HEK293 (cell line): ENCODE measurements around the gene RNF215.
A peak's percentile ranks its signal among the peaks of the same experiment; 100 is the strongest.

Source experiments
- CTCF ChIA-PET: fragments of 350-600 bp; formaldehyde crosslinking; extraction: SDS; loops from one replicate; lab custom pipeline; 2021; ENCODE audit warnings: antibody characterized with exemption; lab: Yijun Ruan, JAX
- POLR2A ChIA-PET: fragments of 300-600 bp; formaldehyde crosslinking; extraction: SDS; loops from one replicate; lab custom pipeline; 2020; ENCODE audit warnings: antibody characterized with exemption, inconsistent platforms; lab: Yijun Ruan, JAX
- H3K27ac ChIP-seq: fragments of 200-500 bp; sonication (Bioruptor generic); 2 replicates; pipeline ENCODE4 v1.5.1; 2014; ENCODE audit warnings: low read depth, low read length, control low read depth, inconsistent platforms; ENCODE audit errors: extremely low read depth
- H3K36me3 ChIP-seq, 2 experiments: fragments of 200-500 bp in 1 of 2; sonication (Bioruptor generic) in 1 of 2; 1 replicate in 1 of 2; 2 replicates in 1 of 2; pipeline ENCODE4 v1.5.1; 2014 to 2017; ENCODE audit warnings: inconsistent platforms in 2 of 2, low read length in 2 of 2; ENCODE audit not compliant: control insufficient read depth in 2 of 2, insufficient read depth in 1 of 2
- H3K4me1 ChIP-seq: fragments of 200-500 bp; sonication (Bioruptor generic); 2 replicates; pipeline ENCODE4 v1.5.1; 2014; ENCODE audit warnings: mild to moderate bottlenecking, low read length, inconsistent platforms; ENCODE audit not compliant: control insufficient read depth, insufficient read depth
- H3K4me3 ChIP-seq: 2 replicates; pipeline ENCODE4 v1.5.1; 2011; ENCODE audit warnings: low read depth, mild to moderate bottlenecking, control low read depth, low read length, moderate library complexity
- H3K9me3 ChIP-seq: fragments of 200-500 bp; sonication (Bioruptor generic); 2 replicates; pipeline ENCODE4 v1.5.1; 2014; ENCODE audit warnings: low read depth, low read length, inconsistent platforms; ENCODE audit not compliant: control insufficient read depth, insufficient read depth
- HOXA7 ChIP-seq: sonication (generic); formaldehyde crosslinking; IDR thresholded peaks from 2 replicates; pipeline ENCODE4 v1.8.1; 2022; ENCODE audit warnings: missing genetic modification reagents, borderline replicate concordance
- IKZF3 ChIP-seq: fragments of 450-650 bp; IDR thresholded peaks from 2 replicates; pipeline ENCODE4 v1.5.0; 2018; ENCODE audit warnings: missing biosample characterization, mild to moderate bottlenecking, missing genetic modification characterization, moderate library complexity
- SP7 ChIP-seq: fragments of 450-650 bp; formaldehyde crosslinking; IDR thresholded peaks from 2 replicates; pipeline ENCODE4 v1.5.1; 2016; ENCODE audit warnings: missing biosample characterization, missing genetic modification characterization
- ZBTB1 ChIP-seq: fragments of 450-650 bp; formaldehyde crosslinking; IDR thresholded peaks from 2 replicates; pipeline ENCODE4 v1.5.1; 2016; ENCODE audit warnings: missing biosample characterization, missing genetic modification characterization
- ZIC2 ChIP-seq: fragments of 450-650 bp; formaldehyde crosslinking; IDR thresholded peaks from 2 replicates; pipeline ENCODE4 v1.5.1; 2016; ENCODE audit warnings: missing biosample characterization, missing genetic modification characterization
- ZNF112 ChIP-seq: fragments of 450-650 bp; formaldehyde crosslinking; IDR thresholded peaks from 2 replicates; pipeline ENCODE4 v1.5.0; 2017; ENCODE audit warnings: missing biosample characterization, missing genetic modification characterization
- ZNF121 ChIP-seq: fragments of 450-650 bp; formaldehyde crosslinking; IDR thresholded peaks from 2 replicates; pipeline ENCODE4 v1.5.1; 2016; ENCODE audit warnings: missing biosample characterization, missing genetic modification characterization
- ZNF157 ChIP-seq: fragments of 450-650 bp; formaldehyde crosslinking; IDR thresholded peaks from 2 replicates; pipeline ENCODE4 v1.5.1; 2016; ENCODE audit warnings: missing biosample characterization, missing genetic modification characterization
- ZNF2 ChIP-seq: fragments of 450-650 bp; formaldehyde crosslinking; IDR thresholded peaks from 2 replicates; pipeline ENCODE4 v1.5.1; 2016; ENCODE audit warnings: missing biosample characterization, missing genetic modification characterization
- ZNF324 ChIP-seq: fragments of 450-650 bp; formaldehyde crosslinking; IDR thresholded peaks from 2 replicates; pipeline ENCODE4 v1.5.1; 2016; ENCODE audit warnings: missing biosample characterization, missing genetic modification characterization
- ZNF404 ChIP-seq: fragments of 450-650 bp; formaldehyde crosslinking; IDR thresholded peaks from 2 replicates; pipeline ENCODE4 v1.5.1; 2017; ENCODE audit warnings: missing biosample characterization, missing genetic modification characterization
- ZNF514 ChIP-seq: fragments of 450-650 bp; formaldehyde crosslinking; IDR thresholded peaks from 2 replicates; pipeline ENCODE4 v1.5.1; 2016; ENCODE audit warnings: missing biosample characterization, missing genetic modification characterization
- ZNF529 ChIP-seq: fragments of 450-650 bp; formaldehyde crosslinking; IDR thresholded peaks from 2 replicates; pipeline ENCODE4 v1.5.1; 2017; ENCODE audit warnings: missing genetic modification characterization, missing biosample characterization; ENCODE audit not compliant: insufficient replicate concordance
- ZNF621 ChIP-seq: fragments of 450-650 bp; formaldehyde crosslinking; IDR thresholded peaks from 2 replicates; pipeline ENCODE4 v1.5.1; 2017; ENCODE audit warnings: missing biosample characterization, missing genetic modification characterization
- ZNF660 ChIP-seq: fragments of 450-650 bp; IDR thresholded peaks from 2 replicates; pipeline ENCODE4 v1.5.1; 2018; ENCODE audit warnings: missing biosample characterization, mild to moderate bottlenecking, missing genetic modification characterization
- TF ChIP-seq, protein P1 (sequence below): fragments of 450-650 bp; formaldehyde crosslinking; IDR thresholded peaks from 2 replicates; pipeline ENCODE4 v1.5.1; 2016; ENCODE audit warnings: missing biosample characterization, missing genetic modification characterization, borderline replicate concordance
- TF ChIP-seq, protein P2 (sequence below): fragments of 450-650 bp; IDR thresholded peaks from 2 replicates; pipeline ENCODE4 v1.5.1; 2018; ENCODE audit warnings: missing biosample characterization, mild to moderate bottlenecking, missing genetic modification characterization
- TF ChIP-seq, protein P3 (sequence below): fragments of 450-650 bp; formaldehyde crosslinking; IDR thresholded peaks from 2 replicates; pipeline ENCODE4 v1.5.1; 2016; ENCODE audit warnings: missing biosample characterization, missing genetic modification characterization
- TF ChIP-seq, protein P4 (sequence below): fragments of 450-650 bp; IDR thresholded peaks from 2 replicates; pipeline ENCODE4 v1.5.1; 2018; ENCODE audit warnings: missing biosample characterization, missing genetic modification characterization
- TF ChIP-seq, protein P5 (sequence below): IDR thresholded peaks from 2 replicates; pipeline ENCODE4 v1.6.1; 2011; ENCODE audit warnings: mild to moderate bottlenecking, low read depth, low read length, borderline replicate concordance
- TF ChIP-seq, protein P6 (sequence below): fragments of 450-650 bp; formaldehyde crosslinking; IDR thresholded peaks from 2 replicates; pipeline ENCODE4 v1.5.1; 2016; ENCODE audit warnings: missing biosample characterization, missing genetic modification characterization

Gene RNF215

DNA sequence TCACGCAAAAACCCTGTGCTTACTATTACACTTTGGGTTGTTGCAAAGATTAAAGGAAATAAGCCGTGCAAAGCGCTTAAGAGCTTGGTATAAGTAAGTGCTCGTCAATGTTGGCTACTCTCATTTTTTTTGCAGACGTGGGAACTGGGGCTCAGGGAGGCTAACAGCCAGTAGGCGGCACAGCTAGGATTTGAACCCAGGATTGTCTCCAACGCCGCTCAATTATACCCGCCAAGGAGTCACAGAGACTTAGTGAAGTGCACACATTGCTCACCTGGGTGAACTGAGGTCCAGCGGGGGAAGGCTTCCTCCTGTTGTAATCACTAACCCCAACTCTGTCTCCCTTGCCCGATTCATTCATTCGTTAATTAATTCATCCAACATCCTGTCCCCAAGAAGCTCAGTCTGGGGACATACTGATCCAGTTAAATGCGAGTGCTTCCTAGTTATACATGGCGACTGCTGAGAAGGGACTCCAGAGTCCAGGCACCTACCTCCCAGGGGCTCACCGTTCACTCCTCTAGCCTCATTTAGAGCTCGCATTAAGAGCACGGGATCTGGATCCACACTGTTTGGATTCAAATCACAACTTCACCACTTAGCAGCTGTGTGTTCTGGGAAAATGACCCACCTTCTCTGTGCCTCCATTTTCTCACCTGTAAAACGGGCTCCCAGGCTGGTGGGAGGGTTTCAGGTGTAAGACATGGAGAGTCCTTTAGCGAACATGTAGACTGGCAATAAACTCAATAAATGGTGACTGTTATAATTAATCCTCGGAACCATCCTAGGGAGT lies 37.5 kb upstream of the RNF215 start (continued):
- TF ChIP-seq, protein P1, sequence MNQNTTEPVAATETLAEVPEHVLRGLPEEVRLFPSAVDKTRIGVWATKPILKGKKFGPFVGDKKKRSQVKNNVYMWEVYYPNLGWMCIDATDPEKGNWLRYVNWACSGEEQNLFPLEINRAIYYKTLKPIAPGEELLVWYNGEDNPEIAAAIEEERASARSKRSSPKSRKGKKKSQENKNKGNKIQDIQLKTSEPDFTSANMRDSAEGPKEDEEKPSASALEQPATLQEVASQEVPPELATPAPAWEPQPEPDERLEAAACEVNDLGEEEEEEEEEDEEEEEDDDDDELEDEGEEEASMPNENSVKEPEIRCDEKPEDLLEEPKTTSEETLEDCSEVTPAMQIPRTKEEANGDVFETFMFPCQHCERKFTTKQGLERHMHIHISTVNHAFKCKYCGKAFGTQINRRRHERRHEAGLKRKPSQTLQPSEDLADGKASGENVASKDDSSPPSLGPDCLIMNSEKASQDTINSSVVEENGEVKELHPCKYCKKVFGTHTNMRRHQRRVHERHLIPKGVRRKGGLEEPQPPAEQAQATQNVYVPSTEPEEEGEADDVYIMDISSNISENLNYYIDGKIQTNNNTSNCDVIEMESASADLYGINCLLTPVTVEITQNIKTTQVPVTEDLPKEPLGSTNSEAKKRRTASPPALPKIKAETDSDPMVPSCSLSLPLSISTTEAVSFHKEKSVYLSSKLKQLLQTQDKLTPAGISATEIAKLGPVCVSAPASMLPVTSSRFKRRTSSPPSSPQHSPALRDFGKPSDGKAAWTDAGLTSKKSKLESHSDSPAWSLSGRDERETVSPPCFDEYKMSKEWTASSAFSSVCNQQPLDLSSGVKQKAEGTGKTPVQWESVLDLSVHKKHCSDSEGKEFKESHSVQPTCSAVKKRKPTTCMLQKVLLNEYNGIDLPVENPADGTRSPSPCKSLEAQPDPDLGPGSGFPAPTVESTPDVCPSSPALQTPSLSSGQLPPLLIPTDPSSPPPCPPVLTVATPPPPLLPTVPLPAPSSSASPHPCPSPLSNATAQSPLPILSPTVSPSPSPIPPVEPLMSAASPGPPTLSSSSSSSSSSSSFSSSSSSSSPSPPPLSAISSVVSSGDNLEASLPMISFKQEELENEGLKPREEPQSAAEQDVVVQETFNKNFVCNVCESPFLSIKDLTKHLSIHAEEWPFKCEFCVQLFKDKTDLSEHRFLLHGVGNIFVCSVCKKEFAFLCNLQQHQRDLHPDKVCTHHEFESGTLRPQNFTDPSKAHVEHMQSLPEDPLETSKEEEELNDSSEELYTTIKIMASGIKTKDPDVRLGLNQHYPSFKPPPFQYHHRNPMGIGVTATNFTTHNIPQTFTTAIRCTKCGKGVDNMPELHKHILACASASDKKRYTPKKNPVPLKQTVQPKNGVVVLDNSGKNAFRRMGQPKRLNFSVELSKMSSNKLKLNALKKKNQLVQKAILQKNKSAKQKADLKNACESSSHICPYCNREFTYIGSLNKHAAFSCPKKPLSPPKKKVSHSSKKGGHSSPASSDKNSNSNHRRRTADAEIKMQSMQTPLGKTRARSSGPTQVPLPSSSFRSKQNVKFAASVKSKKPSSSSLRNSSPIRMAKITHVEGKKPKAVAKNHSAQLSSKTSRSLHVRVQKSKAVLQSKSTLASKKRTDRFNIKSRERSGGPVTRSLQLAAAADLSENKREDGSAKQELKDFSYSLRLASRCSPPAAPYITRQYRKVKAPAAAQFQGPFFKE (tag by site-specific recombination): no peak
- TF ChIP-seq, all 188 proteins: peak for 1

DNA sequence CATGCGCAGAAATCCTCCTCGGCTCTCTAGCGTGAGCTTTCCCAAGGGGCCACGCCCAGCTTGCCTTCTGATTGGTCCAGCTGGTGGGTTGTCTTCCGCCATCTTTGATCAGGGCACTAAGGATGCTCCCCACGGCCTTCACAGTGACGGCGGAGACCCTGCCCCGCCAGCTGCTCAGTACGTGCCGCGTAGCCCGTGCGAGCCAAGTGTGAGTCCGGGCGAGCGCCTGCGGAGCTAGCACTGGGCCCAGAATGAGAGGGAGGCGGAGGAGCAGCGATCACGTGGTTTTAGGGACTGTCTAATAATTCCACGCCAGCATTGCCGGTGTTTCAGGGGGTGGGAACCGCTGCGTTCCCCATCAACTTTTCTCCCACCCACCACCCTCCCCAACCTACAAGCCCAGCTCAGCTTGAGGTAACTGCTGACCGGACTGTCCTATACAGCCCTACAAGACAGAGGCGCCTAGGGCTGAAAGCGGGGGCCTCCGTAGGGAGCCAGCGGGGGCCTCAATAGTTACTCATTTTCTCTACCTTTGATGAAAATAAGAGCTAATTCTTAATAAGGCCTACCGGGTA lies 36.8 kb upstream of the RNF215 start:
- POLR2A ChIA-PET: interaction anchor here (0.6 to 6.0 kb wide), 31 partner anchors 10 to 1188 kb away, joined by 3 to 86 read pairs (median 4); partner anchors contain the start of genes CCDC157, INPP5J, MORC2 and PES1
- Histone ChIP-seq H3K4me3 (peak overlapping the region; percentile 63), H3K9me3 (no peaks in the 10 kb centered on the region), H3K36me3 (peaks cover 0 to 38% of the 10 kb centered on the region in 2 experiments; a peak in 1 of 3 replicates), H3K27ac (peak overlapping the region; percentile 98), H3K4me1 (peaks cover 28% of the 10 kb centered on the region)
- CTCF ChIA-PET: interaction anchor here (0.5 to 7.6 kb wide), 13 partner anchors 11 to 182 kb away, joined by 3 to 71 read pairs (median 5); no protein-coding TSS in a partner anchor
- TF ChIP-seq ZNF112 (no peak), ZNF324 (tag by site-specific recombination) (peak; percentile 66; the same call in 1 of the 2 replicates), HOXA7 (CRISPR knock-in tag) (no peak), ZNF2 (tag by site-specific recombination) (no peak; the same call in 1 of the 2 replicates), ZIC2 (peak; percentile 90), ZNF621 (tag by site-specific recombination) (no peak), ZNF404 (tag by site-specific recombination) (no peak), ZNF660 (tag by site-specific recombination) (peak; percentile 75; the same call in 1 of the 2 replicates), ZBTB1 (tag by site-specific recombination) (no peak), ZNF514 (tag by site-specific recombination) (no peak), ZNF157 (no peak), ZNF121 (tag by site-specific recombination) (no peak), SP7 (peak; percentile 76; the same call in 1 of the 2 replicates), IKZF3 (tag by site-specific recombination) (peak; percentile 70), ZNF529 (no peak)
- TF ChIP-seq, protein P2, sequence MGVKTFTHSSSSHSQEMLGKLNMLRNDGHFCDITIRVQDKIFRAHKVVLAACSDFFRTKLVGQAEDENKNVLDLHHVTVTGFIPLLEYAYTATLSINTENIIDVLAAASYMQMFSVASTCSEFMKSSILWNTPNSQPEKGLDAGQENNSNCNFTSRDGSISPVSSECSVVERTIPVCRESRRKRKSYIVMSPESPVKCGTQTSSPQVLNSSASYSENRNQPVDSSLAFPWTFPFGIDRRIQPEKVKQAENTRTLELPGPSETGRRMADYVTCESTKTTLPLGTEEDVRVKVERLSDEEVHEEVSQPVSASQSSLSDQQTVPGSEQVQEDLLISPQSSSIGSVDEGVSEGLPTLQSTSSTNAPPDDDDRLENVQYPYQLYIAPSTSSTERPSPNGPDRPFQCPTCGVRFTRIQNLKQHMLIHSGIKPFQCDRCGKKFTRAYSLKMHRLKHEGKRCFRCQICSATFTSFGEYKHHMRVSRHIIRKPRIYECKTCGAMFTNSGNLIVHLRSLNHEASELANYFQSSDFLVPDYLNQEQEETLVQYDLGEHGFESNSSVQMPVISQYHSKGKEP (tag by site-specific recombination): peak; percentile 20; the same call in 1 of the 2 replicates
- TF ChIP-seq, protein P3, sequence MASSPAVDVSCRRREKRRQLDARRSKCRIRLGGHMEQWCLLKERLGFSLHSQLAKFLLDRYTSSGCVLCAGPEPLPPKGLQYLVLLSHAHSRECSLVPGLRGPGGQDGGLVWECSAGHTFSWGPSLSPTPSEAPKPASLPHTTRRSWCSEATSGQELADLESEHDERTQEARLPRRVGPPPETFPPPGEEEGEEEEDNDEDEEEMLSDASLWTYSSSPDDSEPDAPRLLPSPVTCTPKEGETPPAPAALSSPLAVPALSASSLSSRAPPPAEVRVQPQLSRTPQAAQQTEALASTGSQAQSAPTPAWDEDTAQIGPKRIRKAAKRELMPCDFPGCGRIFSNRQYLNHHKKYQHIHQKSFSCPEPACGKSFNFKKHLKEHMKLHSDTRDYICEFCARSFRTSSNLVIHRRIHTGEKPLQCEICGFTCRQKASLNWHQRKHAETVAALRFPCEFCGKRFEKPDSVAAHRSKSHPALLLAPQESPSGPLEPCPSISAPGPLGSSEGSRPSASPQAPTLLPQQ: peak; percentile 94
- TF ChIP-seq, protein P4, sequence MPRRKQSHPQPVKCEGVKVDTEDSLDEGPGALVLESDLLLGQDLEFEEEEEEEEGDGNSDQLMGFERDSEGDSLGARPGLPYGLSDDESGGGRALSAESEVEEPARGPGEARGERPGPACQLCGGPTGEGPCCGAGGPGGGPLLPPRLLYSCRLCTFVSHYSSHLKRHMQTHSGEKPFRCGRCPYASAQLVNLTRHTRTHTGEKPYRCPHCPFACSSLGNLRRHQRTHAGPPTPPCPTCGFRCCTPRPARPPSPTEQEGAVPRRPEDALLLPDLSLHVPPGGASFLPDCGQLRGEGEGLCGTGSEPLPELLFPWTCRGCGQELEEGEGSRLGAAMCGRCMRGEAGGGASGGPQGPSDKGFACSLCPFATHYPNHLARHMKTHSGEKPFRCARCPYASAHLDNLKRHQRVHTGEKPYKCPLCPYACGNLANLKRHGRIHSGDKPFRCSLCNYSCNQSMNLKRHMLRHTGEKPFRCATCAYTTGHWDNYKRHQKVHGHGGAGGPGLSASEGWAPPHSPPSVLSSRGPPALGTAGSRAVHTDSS (tag by site-specific recombination): no peak
- TF ChIP-seq, protein P5, sequence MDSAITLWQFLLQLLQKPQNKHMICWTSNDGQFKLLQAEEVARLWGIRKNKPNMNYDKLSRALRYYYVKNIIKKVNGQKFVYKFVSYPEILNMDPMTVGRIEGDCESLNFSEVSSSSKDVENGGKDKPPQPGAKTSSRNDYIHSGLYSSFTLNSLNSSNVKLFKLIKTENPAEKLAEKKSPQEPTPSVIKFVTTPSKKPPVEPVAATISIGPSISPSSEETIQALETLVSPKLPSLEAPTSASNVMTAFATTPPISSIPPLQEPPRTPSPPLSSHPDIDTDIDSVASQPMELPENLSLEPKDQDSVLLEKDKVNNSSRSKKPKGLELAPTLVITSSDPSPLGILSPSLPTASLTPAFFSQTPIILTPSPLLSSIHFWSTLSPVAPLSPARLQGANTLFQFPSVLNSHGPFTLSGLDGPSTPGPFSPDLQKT: no peak
- TF ChIP-seq, protein P6, sequence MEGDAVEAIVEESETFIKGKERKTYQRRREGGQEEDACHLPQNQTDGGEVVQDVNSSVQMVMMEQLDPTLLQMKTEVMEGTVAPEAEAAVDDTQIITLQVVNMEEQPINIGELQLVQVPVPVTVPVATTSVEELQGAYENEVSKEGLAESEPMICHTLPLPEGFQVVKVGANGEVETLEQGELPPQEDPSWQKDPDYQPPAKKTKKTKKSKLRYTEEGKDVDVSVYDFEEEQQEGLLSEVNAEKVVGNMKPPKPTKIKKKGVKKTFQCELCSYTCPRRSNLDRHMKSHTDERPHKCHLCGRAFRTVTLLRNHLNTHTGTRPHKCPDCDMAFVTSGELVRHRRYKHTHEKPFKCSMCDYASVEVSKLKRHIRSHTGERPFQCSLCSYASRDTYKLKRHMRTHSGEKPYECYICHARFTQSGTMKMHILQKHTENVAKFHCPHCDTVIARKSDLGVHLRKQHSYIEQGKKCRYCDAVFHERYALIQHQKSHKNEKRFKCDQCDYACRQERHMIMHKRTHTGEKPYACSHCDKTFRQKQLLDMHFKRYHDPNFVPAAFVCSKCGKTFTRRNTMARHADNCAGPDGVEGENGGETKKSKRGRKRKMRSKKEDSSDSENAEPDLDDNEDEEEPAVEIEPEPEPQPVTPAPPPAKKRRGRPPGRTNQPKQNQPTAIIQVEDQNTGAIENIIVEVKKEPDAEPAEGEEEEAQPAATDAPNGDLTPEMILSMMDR (tag by site-specific recombination): no peak; the same call in 1 of the 2 replicates
